Endodermal cell (in vitro differentiated cells): ENCODE measurements around the gene EHD3. TPM values are rescaled to one million over a fixed set of nuclear protein-coding genes. Genes with fewer than 3 reads are reported as not detected.

Source experiments
- DNase-seq: peaks from one replicate; pipeline ENCODE4 v3.0.0-alpha.2; 2017
- H3K27ac ChIP-seq: 2 replicates; pipeline ENCODE4 v1.5.1; 2013; ENCODE audit warnings: mild to moderate bottlenecking, low read depth, low read length, moderate library complexity
- H3K27me3 ChIP-seq: 2 replicates; pipeline ENCODE4 v1.6.1; 2013; ENCODE audit warnings: mild to moderate bottlenecking, low read length, moderate library complexity; ENCODE audit not compliant: insufficient read depth, control insufficient read depth, poor library complexity, severe bottlenecking
- H3K36me3 ChIP-seq: 2 replicates; pipeline ENCODE4 v1.7.0; 2013; ENCODE audit warnings: mild to moderate bottlenecking, low read length, moderate library complexity; ENCODE audit not compliant: control insufficient read depth, insufficient read depth
- H3K4me1 ChIP-seq: one replicate; pipeline ENCODE4 v1.7.0; 2013; ENCODE audit warnings: low read length; ENCODE audit not compliant: control insufficient read depth, insufficient read depth
- H3K4me3 ChIP-seq: 2 replicates; pipeline ENCODE4 v1.5.1; 2013; ENCODE audit warnings: mild to moderate bottlenecking, low read length, moderate library complexity
- H3K9ac ChIP-seq: 2 replicates; pipeline ENCODE4 v1.6.1; 2013; ENCODE audit warnings: mild to moderate bottlenecking, low read length, moderate library complexity; ENCODE audit not compliant: poor library complexity, severe bottlenecking; ENCODE audit errors: extremely low read depth
- H3K9me3 ChIP-seq: 2 replicates; pipeline ENCODE4 v1.6.1; 2013; ENCODE audit warnings: mild to moderate bottlenecking, low read length, moderate library complexity; ENCODE audit not compliant: control insufficient read depth
- H3K27ac Mint-ChIP-seq: 2 replicates; pipeline ENCODE4 v1.8.0; 2020; ENCODE audit warnings: mixed read lengths
- H3K27me3 Mint-ChIP-seq: 2 replicates; pipeline ENCODE4 v1.8.0; 2021; ENCODE audit warnings: mild to moderate bottlenecking, mixed read lengths; ENCODE audit not compliant: insufficient read depth
- H3K36me3 Mint-ChIP-seq: 2 replicates; pipeline ENCODE4 v1.8.0; 2020; ENCODE audit warnings: low read depth, mixed read lengths
- H3K4me1 Mint-ChIP-seq: 2 replicates; pipeline ENCODE4 v1.8.0; 2020; ENCODE audit warnings: mixed read lengths
- H3K4me3 Mint-ChIP-seq: 2 replicates; pipeline ENCODE4 v1.8.0; 2020; ENCODE audit warnings: mild to moderate bottlenecking, moderate library complexity, mixed read lengths
- H3K9me3 Mint-ChIP-seq: 2 replicates; pipeline ENCODE4 v1.8.0; 2020; ENCODE audit warnings: mild to moderate bottlenecking, mixed read lengths
- WGBS, 2 experiments: methylation state at CpG; one replicate each; pipeline versions ENCODE4 v1.1.5 to v1.1.7; 2013; ENCODE audit warnings: missing lambda C conversion rate in 2 of 2, mixed read lengths in 1 of 2; ENCODE audit not compliant: insufficient coverage in 1 of 2, insufficient read length in 1 of 2; 5-methylcytosine and 5-hydroxymethylcytosine counted together
- total RNA-seq, 2 donors: library from RNA; stranded (reverse); fragmentation: NEBNext Ultra II Directional in 1 of 2; extraction: Animal tissue kit (Norgen Biotek cat#: 25700) in 1 of 2; gene quantifications; 2 replicates in 1 of 2; 3 replicates in 1 of 2; pipeline ENCODE4 v1.2.1, GENCODE V29; 2021
- TF ChIP-seq, protein P1 (sequence below): fragments of 200-600 bp; sonication (generic); conservative IDR thresholded peaks from 2 replicates; pipeline ENCODE4 v1.5.0; 2021; ENCODE audit warnings: antibody characterized with exemption, mild to moderate bottlenecking

The EHD3 gene
- total RNA-seq, 2 donors from 2014 or later: 10.7 to 15.5 TPM

DNA sequence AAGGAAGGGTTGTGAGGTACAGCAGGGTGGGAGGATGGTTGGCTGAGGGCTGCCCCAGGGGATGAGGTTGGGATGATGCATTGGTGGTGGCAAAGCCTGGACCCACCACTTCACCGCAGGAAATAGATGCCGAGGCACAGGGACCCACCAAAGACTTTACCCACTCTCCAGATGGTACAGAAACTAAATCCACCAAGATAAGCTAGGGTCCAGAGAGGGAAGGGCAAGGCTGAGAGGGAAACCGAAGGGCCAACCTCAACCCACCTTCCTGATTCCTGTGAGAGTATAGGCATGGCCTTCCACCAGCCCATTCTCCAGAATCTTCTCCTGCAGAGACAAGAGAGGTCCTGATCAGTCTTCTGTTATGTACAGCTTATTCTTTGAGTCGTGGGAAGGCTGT, 34.7 kb upstream of the EHD3 start:
- no peaks in the 10 kb centered on the region for H3K9me3 Mint-ChIP-seq
- H3K27ac ChIP-seq: no peak overlapping the region
- H3K4me3 ChIP-seq: no peak overlapping the region
- H3K4me1 Mint-ChIP-seq: peaks cover 18% of the 10 kb centered on the region
- no peak overlapping the region for H3K27ac Mint-ChIP-seq
- WGBS, 2 experiments: 96% methylated on average over 4 of the region's 4 CpGs; no CpG with 5 or more reads in 1 of the 2 experiments
- H3K9me3 ChIP-seq: no peaks in the 10 kb centered on the region
- no peaks in the 10 kb centered on the region for H3K36me3 Mint-ChIP-seq
- no peak overlapping the region for H3K4me3 Mint-ChIP-seq
- no peak for DNase-seq
- H3K36me3 ChIP-seq: no peaks in the 10 kb centered on the region
- H3K4me1 ChIP-seq: peaks cover 2% of the 10 kb centered on the region
- H3K27me3 Mint-ChIP-seq: peaks cover 14% of the 10 kb centered on the region
- peaks cover 3% of the 10 kb centered on the region for H3K27me3 ChIP-seq
- TF ChIP-seq, protein P1, sequence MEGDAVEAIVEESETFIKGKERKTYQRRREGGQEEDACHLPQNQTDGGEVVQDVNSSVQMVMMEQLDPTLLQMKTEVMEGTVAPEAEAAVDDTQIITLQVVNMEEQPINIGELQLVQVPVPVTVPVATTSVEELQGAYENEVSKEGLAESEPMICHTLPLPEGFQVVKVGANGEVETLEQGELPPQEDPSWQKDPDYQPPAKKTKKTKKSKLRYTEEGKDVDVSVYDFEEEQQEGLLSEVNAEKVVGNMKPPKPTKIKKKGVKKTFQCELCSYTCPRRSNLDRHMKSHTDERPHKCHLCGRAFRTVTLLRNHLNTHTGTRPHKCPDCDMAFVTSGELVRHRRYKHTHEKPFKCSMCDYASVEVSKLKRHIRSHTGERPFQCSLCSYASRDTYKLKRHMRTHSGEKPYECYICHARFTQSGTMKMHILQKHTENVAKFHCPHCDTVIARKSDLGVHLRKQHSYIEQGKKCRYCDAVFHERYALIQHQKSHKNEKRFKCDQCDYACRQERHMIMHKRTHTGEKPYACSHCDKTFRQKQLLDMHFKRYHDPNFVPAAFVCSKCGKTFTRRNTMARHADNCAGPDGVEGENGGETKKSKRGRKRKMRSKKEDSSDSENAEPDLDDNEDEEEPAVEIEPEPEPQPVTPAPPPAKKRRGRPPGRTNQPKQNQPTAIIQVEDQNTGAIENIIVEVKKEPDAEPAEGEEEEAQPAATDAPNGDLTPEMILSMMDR: no peak
- no peak overlapping the region for H3K9ac ChIP-seq

GRCh38 chr2:31200972-31201371, 33.0 kb upstream of the EHD3 start:
- no peak for DNase-seq
- no peak overlapping the region for H3K4me3 Mint-ChIP-seq
- H3K27ac ChIP-seq: no peak overlapping the region
- no peaks in the 10 kb centered on the region for H3K36me3 ChIP-seq
- H3K36me3 Mint-ChIP-seq: no peaks in the 10 kb centered on the region
- no peak overlapping the region for H3K27ac Mint-ChIP-seq
- peaks cover 22% of the 10 kb centered on the region for H3K27me3 Mint-ChIP-seq
- no peak overlapping the region for H3K4me3 ChIP-seq
- no peaks in the 10 kb centered on the region for H3K9me3 Mint-ChIP-seq
- TF ChIP-seq, protein P1: no peak
- peaks cover 18% of the 10 kb centered on the region for H3K4me1 Mint-ChIP-seq
- no peaks in the 10 kb centered on the region for H3K9me3 ChIP-seq
- H3K9ac ChIP-seq: no peak overlapping the region
- H3K27me3 ChIP-seq: peaks cover 3% of the 10 kb centered on the region
- peaks cover 2% of the 10 kb centered on the region for H3K4me1 ChIP-seq
- 90 to 100% methylated on average over 1 to 9 of the region's 9 CpGs for WGBS, 2 experiments

GRCh38 chr2:31202041-31202440, 31.9 kb upstream of the EHD3 start:
- Histone ChIP-seq H3K36me3 (no peaks in the 10 kb centered on the region), H3K4me1 (no peaks in the 10 kb centered on the region), H3K27ac (no peak overlapping the region), H3K27me3 (peaks cover 3% of the 10 kb centered on the region), H3K9ac (no peak overlapping the region), H3K4me3 (no peak overlapping the region), H3K9me3 (no peaks in the 10 kb centered on the region)
- Mint-ChIP-seq H3K4me1 (peaks cover 20% of the 10 kb centered on the region), H3K4me3 (no peak overlapping the region), H3K36me3 (no peaks in the 10 kb centered on the region), H3K27me3 (peaks cover 22% of the 10 kb centered on the region), H3K27ac (no peak overlapping the region), H3K9me3 (no peaks in the 10 kb centered on the region)
- WGBS, 2 experiments: 83 to 92% methylated on average over 3 to 5 of the region's 5 CpGs
- TF ChIP-seq, protein P1: no peak
- no peak for DNase-seq
